NCI-H187 (cell line): Measurements from ENCODE around the gene HOXC11.

Experiments
- DNase-seq, 2 experiments: peaks; one replicate each; lab custom pipeline; 2025; lab: John Stamatoyannopoulos, UW

Gene HOXC11

GRCh38 chr12:53974084-53975063 lies 1.4 kb downstream of the HOXC11 start, which contains the start of gene HOTAIR:
Gene HOTAIR (minus strand): TSS chr12:53974954.
- peak in 1 of 2 experiments; percentile 21 for DNase-seq

- DNase-seq: no peak
Measured at GRCh38 chr12:53975064-53975471, 2.1 kb downstream of the HOXC11 start.

- no peak for DNase-seq
Measured at GRCh38 chr12:53975479-53976152, 2.7 kb downstream of the HOXC11 start.

- no peak for DNase-seq
Measured at GRCh38 chr12:53976172-53976822, 3.4 kb downstream of the HOXC11 start.

- no peak for DNase-seq
Measured at GRCh38 chr12:53976823-53977595, 4.1 kb downstream of the HOXC11 start.

GRCh38 chr12:53977596-53978445 lies 4.9 kb downstream of the HOXC11 start:
- no peak for DNase-seq

GRCh38 chr12:53978477-53979356 lies 5.8 kb downstream of the HOXC11 start:
- DNase-seq: no peak

GRCh38 chr12:53980104-53980801 lies 7.3 kb downstream of the HOXC11 start:
- DNase-seq: no peak

GRCh38 chr12:53980802-53981496 lies 8.0 kb downstream of the HOXC11 start:
- DNase-seq: no peak

GRCh38 chr12:53981634-53982565 lies 9.0 kb downstream of the HOXC11 start:
- no peak for DNase-seq

- DNase-seq: no peak
Measured at GRCh38 chr12:53982648-53983567, 10.0 kb downstream of the HOXC11 start.

GRCh38 chr12:53983568-53983949 lies 10.6 kb downstream of the HOXC11 start:
- no peak for DNase-seq

GRCh38 chr12:53983950-53984572 lies 11.1 kb downstream of the HOXC11 start:
- DNase-seq: no peak

GRCh38 chr12:53984901-53985691 lies 12.2 kb downstream of the HOXC11 start, which contains the start of gene HOXC10:
Gene HOXC10 (plus strand): TSS chr12:53985146. CDS start chr12:53985260, 114 bp downstream.
- DNase-seq: peak; percentile 92 to 98

GRCh38 chr12:53985692-53985993 lies 12.7 kb downstream of the HOXC11 start:
- DNase-seq: peak in 1 of 2 experiments; percentile 77
